Measurements from ENCODE around the gene KCNK10.
A peak's percentile ranks its signal among the peaks of the same experiment; 100 is the strongest.

KCNK10 gene

GRCh38 chr14:88225721-88226120 lies 97.3 kb downstream of the KCNK10 start:
- DNase-seq: no peak

- DNase-seq: no peak
Observed at GRCh38 chr14:88218119-88218915, 104.8 kb downstream of the KCNK10 start.

GRCh38 chr14:88212691-88213090 lies 110.4 kb downstream of the KCNK10 start:
- DNase-seq: no peak

GRCh38 chr14:88210426-88210825 lies 112.6 kb downstream of the KCNK10 start:
- no peak for DNase-seq

- no peak for DNase-seq
Observed at GRCh38 chr14:88209273-88209672, 113.8 kb downstream of the KCNK10 start.

- DNase-seq: no peak
Observed at GRCh38 chr14:88208858-88209257, 114.2 kb downstream of the KCNK10 start.

- DNase-seq: no peak
Observed at GRCh38 chr14:88204221-88204620, 118.8 kb downstream of the KCNK10 start.

- no peak for DNase-seq
Observed at GRCh38 chr14:88203291-88203690, 119.8 kb downstream of the KCNK10 start.

GRCh38 chr14:88202286-88202685 lies 120.8 kb downstream of the KCNK10 start:
- DNase-seq: no peak

GRCh38 chr14:88201851-88202250 lies 121.2 kb downstream of the KCNK10 start:
- no peak for DNase-seq

- no peak for DNase-seq
Observed at GRCh38 chr14:88199882-88200281, 123.2 kb downstream of the KCNK10 start.

- DNase-seq: no peak
Observed at GRCh38 chr14:88198446-88198845, 124.6 kb downstream of the KCNK10 start.

GRCh38 chr14:88196925-88197324 lies 126.1 kb downstream of the KCNK10 start:
- no peak for DNase-seq

GRCh38 chr14:88196116-88196890 lies 126.8 kb downstream of the KCNK10 start:
- no peak for DNase-seq

GRCh38 chr14:88195676-88196075 lies 127.4 kb downstream of the KCNK10 start:
- peak; percentile 18 for DNase-seq

GRCh38 chr14:88194531-88194930 lies 128.5 kb downstream of the KCNK10 start:
- no peak for DNase-seq

- no peak for DNase-seq
Observed at GRCh38 chr14:88191605-88192004, 131.5 kb downstream of the KCNK10 start.

- peak; percentile 88 for DNase-seq
Observed at GRCh38 chr14:88189417-88190191, 133.5 kb downstream of the KCNK10 start.

GRCh38 chr14:88188745-88189416 lies 134.2 kb downstream of the KCNK10 start:
- DNase-seq: no peak

- no peak for DNase-seq
Observed at GRCh38 chr14:88185843-88186242, 137.2 kb downstream of the KCNK10 start.

GRCh38 chr14:88184956-88185355 lies 138.1 kb downstream of the KCNK10 start:
- no peak for DNase-seq

- no peak for DNase-seq
Observed at GRCh38 chr14:88181072-88181471, 142.0 kb downstream of the KCNK10 start.

GRCh38 chr14:88179716-88180115 lies 143.4 kb downstream of the KCNK10 start:
- no peak for DNase-seq
